Activated CD8-positive, alpha-beta memory T cell treated with anti-CD3 and anti-CD28 coated beads, Interleukin-2, amount 50 U/mL, for 24 hours (primary cell): ENCODE measurements around the gene DDHD1.

Experiments used
- DNase-seq: peaks from one replicate; pipeline ENCODE4 v3.0.0-alpha.2; 2020; ENCODE audit errors: extremely low read depth

The DDHD1 gene

DNA sequence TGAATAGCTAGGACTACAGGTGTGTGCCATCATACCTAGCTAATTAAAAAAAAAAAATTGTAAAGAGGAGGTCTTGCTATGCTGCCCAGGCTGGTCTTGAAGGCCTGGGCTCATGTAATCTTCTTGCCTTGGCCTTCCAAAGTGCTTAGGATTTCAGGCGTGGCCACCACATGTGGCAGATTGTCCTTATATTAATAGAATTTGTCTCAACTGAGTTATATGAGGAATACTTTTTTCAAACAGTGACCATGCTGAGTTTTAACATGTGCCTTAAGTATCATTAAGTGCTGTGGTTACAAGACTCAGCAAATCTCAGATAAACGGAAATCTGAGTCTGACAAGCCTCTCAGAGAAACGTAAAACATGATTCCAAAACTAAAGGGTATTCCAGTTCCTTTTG, 119.1 kb downstream of the DDHD1 start:
- DNase-seq = no peak

DNA sequence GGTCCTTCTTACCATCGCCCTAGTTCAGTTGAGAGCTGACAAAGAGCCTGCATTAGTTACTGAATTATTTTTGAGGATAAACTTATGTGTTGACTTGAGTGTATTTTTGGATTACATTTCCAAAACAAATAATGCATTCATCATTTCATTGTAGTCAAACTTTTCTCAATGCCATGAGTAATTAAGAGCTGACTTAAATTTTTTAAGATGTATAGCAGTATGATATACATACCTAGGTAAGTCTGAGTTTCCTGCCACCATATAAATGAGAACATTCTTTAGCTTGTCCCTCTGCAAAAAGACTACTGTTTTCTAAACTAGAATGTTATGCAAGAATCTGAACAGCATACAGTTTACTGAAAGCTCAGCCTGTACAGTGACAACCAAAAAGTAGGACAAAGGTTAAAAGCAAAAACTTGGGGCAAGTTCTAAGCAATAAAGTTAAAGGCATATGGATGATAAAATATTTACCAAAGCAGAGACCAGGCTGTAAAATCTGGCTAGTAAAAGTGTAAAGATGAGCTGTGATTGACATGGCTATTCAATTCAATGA, 120.2 kb downstream of the DDHD1 start:
- no peak for DNase-seq

DNA sequence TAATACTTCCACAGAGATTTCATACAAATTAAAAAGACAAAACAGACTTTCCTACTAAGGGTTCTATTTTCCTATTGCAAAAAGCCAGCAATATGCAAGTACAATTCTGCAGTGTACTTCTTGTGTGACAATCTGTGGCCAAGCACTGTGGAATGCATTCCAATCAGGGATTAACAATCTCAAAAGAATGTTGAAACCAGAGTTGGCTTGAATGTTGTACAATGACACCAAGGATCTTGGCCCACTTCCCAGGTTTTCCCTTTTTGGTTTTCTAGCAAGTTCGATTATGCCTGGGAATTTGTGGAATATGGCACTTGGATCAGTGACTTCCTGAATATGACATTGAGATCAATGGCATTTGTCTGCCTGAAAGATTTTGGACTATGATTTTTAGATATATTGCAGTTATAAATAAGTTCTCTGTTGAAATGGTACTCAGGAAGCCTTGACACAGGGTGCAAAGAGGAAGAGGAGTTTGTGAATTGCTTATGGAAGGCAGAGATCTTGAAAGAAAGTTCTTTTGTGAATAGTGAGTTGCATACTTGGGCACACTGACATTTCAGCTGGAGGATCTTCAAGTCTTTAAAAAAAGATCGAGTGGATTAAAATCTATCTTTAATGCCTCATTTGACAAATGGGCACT, 120.8 kb downstream of the DDHD1 start:
- no peak for DNase-seq

DNA sequence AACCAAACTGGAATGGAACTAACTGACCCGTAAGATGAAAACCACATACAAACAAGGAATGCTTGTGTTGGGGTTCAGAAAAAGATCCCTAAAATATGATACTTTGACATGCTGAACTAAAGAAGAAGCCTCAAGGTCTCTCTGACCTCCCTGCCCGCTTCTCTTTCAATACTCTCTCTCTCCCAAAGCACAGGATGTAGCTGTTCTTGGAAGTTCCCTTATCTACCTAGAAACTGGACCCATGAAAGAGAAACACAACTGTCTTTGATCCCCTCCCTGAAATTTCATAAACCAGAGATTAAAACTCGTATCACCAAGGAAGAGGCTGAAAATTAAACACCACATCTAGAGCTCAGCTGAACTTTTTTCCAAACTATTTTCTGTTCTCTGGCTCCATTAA, 125.6 kb downstream of the DDHD1 start:
- no peak for DNase-seq

DNA sequence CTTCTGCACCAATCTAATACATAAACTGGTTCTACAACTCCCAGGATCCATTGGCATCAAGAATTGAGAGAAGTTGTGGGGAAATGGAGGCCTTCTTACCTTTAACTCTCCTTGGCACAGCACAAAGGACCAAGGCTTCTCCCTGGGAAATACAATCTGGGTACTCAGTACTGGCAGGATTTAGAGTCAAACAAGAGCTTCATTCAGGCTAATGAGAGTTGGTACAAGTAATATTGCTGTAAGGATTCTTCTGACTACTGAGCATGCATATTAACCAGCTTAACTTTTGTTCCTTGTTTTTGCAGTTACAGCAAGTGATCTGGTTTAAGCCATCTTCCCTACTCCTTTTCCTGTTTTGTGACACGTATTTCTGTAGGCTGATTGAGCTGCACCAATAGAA, 126.1 kb downstream of the DDHD1 start:
- DNase-seq = no peak

DNA sequence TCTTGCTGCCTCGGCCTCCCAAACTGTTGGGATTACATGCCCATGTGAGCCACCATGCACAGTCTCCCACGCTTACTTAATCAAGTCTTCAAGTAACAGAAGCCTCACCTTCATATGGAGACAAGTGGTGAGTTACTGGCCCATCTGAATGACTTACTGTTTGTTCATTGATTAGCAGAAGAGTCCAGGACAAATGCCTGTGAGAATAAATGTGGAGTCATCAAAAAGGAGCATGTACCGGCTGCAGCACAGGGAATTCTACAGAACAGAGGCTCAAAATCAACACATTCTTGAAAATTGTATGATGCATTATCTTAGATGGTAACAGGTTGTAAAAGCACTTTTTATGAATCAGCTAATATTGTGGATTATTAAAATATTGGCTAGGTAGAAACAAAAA, 129.8 kb downstream of the DDHD1 start:
- DNase-seq = no peak

DNA sequence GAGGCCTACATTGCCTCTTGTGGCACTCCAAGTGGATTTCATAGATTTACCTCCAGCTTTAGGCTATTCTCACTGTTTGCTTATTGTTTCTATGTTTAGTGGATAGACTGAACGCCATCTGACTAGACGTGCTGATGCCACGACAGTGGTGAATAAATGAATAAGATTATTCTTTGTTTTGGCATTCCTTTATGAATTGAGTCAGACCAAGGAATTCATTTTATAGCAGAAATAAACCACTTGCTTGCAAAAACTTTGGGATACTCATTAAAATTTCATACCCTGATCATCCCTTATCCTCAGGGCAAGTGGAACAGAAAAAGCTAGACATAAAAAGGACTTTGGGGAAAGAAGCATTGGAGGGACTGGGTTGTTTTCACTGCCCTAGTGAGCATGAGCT, 130.5 kb downstream of the DDHD1 start:
- DNase-seq = no peak

DNA sequence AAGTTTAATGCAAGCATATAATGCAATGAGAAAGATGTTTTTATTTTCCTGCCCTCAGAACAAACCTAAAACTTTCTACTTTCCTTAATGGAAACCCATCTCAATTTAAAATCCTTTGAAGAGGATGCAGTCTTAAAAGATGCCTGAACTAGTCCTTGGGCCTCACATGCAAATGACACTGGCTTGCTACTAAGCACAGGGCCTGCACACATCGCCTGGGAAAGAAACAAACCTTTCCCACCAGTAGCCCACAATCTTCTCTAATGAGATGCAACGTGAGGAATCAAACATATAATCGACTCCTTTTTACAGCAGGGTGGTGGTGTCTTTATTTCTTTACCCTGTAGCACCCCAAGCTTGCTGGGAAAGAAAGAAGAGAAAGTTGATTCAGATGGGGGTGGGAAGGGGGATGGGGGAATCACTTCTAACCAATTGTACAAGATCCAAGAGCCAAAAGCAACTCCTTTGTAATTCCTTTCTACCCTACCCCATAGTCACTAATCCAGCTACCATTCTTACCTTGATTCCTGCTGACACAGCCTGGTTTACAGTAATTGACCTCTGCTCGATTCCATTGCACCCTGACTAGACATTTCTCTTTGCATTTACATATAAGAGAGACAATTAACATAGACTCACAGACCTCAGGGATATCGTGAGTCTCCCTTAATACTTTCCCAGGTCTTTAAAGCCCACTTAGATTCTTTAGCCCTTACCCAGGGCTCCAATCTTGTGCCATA, 132.8 kb downstream of the DDHD1 start:
- no peak for DNase-seq

DNA sequence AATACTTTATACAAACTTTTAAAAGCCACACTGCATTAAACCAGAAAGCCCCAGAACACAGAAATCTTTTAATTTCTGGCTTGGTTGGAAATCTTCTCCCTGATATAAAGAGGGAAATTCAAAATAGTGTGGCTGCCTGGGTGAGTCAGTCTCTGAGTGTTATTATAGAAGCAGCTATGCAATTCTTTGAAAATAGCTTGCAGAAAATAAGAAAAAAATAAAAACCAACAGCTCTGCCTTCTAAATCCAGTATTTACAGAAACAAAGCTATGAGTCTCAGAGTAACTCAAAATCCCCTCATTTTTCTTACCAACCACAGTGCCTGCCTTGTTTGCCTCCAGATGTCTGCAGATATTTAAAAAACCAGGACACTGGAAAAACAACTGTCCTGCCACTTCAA, 133.7 kb downstream of the DDHD1 start:
- DNase-seq = no peak

DNA sequence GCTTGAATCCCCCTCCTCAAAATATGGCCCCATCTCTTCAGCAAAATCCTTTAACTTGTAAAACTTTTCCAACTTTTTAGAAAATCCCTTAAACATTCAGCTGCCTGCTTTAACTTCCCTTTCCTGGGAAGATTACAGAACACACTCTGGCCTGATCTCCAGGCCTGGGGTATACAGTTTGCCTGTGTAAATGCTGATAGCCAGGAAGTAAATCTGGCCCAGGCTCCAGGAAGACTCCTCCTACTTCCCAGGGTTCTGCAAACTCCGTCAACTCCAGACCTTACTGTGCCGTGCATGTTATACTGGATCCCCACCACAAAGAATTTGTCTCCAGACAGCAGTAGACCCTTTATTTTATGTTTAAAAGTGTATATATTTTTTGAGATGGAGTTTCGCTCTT, 135.3 kb downstream of the DDHD1 start:
- DNase-seq = no peak

DNA sequence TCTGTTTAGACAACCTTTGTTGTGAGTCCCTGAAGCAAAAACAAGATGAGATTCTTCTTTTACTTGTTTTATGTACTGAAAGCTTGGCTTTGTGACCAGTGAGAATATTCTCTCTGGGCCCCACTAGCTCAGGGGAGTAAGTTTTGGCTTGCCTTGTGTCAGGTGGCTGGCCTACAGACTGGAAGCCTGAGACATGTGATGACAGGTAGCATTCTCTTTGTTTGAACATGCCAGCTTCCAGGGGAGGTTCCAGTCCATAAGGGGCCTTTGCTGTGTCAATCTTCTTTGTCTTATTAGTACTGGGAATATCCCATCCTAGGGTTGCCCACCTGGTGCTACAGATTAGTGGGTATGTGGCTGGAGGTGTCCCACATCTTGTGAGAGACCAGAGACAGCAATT, 136.2 kb downstream of the DDHD1 start:
- no peak for DNase-seq

DNA sequence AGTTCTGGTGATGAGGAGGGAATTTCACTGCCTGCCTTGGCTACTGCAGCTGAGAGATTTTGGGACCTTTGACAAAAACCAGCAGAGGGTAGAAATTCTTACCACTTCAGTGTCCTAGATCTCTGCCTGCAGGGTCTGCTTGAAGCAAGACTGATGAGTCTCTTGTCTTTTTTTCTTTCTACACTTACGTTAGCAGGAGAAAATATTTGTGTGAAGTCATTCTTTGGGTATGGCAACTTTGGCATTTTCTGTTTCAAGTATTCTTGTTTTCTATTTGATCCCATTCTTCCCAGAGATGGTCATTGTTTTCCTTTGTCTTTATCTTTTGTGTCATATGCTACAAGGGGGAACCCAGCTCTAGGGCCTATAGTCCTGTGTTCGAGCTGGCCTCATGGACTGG, 136.6 kb downstream of the DDHD1 start:
- no peak for DNase-seq

DNA sequence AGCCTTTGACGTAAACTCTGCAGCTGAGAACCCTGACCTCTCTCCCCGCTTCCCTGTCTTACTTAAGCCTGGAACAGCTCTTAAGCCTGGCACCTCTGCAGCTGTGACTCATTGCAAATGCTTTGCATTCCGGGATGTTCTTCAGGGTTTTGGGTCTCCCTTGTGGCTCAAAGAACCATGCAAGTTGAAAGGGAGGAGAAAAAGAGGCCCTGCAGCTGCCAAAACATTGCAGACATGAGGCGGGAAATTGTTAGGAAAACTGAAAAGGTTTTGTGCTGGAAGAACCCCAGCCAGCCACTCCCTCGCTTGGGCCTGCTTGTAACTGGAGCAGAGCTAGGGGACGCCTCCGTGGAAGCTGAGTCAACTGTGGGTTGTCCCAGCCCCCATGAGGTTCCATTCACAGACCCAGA, 142.1 kb downstream of the DDHD1 start:
- DNase-seq = no peak

DNA sequence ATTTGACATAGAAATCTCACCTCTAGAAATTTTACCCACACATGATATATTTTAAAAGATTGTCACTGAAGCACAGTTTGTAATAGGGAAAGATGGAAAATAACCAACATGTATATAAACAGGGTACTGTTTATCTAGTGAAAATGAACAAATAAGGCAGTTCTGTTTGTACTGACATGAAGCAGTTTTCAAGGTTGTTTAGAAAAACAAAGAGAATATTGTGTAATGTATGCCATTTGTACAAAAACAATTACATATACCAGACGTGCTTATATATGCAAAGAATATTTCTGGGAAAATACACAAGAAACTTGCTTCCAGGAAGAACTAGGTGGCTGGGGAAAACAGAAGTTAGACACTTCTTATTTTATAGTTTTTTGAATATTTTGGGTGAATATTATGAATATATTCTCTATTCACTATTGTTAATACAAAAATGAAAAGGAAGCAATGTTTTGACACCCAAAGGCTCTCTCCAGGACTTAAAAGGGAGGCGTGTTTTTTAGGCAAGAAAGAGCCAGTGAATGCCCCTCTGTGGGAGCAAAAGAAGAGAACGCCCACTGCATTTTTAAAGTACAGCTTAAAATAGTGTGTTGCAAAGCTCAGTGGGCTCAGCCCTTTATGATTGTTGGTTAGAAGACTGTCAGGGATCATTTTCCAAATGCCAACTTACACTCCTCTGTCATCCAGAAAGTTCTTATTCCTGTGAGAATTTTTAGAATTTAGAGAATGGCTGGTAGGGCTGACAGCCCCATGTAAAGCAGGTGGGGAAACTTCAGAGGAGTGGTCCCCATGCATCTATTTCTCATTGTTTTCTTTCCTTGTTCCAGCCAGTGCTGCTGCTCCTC, 142.7 kb downstream of the DDHD1 start:
- no peak for DNase-seq

DNA sequence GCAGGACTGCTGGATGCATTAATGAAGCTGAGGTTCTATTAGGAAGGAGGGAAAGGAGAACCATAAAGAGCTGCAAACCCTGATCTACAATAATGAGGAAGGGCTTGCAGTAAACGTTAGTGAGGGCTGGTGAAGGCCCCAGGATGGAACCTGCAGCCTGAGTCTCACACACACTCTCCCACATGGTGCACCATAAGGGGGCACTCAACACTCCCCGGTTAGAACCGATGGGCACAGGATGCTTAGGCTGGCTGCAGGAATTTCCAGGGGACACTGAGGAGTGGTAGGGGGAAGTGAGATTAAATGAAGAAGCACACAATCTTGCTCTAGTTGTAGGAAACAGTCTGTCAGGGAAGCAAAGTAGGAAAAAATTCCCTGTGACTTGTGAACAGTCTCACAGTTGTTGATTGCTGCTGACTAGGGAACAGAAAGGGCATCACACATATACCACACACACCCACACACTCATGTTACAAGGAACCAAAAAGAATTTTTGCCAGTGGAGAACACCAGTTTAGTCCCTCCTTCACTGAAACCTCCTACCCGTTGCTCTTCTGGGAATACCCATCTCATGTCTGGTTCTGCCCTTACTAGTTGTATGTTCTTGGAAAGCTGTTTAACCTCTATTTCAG, 146.1 kb downstream of the DDHD1 start:
- DNase-seq = no peak

DNA sequence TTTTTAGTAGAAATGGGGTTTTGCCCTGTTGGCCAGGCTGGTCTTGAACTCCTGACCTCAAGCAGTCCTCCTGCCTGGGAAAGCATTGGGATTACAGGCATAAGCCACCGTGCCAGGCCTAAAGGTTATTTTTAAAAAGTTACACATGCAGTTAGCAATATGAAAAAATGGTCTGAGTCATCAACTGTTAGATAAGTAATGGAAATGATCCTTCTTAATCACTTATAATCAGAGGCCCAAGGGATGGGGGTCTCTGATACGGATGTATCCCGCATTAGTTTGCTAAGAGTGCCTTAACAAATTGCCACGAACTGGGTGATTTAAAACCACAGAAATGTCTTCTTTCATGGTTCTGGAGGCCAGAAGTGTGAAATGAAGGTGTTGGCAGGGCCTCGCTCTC, 148.1 kb downstream of the DDHD1 start:
- no peak for DNase-seq

DNA sequence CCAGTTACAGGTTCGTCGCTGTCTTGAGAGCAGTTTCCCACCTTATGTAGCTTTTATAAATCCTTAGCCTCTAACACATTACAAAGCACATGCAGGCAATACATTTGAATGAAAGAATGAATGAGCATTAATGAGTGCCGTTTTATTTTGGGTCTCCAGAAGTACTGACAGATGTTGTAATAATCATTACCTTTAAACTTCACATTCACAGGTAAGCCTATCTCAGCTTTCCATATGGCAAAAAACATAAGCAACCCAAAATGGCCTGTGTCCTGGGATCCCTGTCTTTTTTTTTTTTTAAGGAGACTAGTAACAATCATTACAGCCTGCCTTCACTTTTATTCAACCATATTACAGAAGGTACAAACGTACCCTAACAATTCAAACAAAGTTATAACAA, 149.3 kb downstream of the DDHD1 start:
- no peak for DNase-seq

DNA sequence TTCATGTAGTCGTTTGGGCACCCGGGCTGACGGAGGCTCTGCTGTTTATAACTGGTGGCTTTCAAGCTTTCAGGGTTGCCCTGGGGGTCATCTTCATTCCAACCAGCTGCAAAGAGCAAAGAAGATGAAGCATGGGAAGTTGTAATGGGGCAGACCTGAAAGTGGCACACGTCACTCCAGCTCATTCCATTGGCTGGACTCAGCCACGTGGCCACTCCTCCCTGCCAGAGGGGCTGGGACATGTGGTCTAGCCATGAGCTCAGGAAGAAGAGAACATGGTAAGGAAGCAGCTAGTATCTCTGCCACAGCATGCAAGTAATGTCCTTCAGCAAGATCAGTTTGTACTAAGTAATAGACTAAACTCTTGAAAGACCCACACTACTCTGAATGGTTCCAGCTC, 150.5 kb downstream of the DDHD1 start:
- DNase-seq = no peak

DNA sequence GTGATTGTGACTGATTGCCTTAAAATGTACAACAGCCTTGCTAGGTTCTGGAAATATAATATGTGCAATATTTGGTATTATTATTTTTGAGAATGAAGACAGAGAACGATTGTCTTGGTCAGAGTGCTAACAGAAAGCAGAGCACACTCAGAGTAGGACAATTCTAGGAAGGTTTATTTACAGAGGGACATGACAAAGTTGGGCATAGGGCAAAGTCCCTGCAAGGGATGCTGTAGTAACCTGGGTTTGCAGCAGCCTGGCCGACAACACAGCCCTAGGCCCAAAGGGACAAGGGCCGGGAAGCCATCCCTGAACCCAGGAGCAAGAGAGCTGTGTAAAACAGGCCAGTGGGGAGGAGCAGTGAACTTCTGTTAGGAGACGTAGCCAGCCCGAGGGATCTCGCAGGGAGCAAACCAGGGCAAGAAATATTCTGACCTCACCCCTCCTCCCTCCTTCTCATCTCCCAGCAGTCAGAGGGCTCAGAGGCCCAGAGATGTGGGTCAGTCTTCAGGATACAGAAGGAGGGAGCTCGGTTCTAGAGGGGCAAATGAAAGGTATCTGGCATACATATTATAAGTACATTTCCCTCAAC, 151.2 kb downstream of the DDHD1 start:
- DNase-seq = no peak

DNA sequence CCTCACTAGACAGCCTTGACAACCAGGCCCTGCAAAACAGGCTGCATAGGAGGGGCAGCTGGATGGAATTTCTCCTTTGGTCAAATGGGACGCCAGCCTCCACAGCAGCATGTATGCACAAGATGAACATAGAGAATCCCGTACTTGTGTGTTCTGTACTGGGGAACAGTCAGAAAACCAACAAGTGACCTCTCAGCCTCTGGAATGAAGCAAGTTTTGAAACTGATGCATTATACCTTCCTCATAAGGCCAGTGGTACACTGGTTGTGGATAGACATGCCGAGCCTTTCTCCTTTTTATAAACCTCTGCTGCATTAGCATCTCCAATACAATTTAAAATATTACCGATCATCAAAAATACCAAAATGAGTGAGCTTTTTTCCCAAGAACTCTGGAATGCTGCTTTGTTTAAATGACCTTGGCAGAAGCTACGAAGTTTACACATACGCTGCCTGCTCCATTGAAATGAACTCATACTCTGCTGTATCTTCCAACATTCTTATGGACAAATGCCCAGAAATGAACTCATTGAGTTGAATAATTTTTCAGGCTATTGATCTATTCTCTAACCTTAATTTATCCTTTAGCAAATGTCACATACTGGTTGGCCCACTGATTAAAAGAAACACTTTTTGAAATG, 154.6 kb downstream of the DDHD1 start:
- DNase-seq = no peak

DNA sequence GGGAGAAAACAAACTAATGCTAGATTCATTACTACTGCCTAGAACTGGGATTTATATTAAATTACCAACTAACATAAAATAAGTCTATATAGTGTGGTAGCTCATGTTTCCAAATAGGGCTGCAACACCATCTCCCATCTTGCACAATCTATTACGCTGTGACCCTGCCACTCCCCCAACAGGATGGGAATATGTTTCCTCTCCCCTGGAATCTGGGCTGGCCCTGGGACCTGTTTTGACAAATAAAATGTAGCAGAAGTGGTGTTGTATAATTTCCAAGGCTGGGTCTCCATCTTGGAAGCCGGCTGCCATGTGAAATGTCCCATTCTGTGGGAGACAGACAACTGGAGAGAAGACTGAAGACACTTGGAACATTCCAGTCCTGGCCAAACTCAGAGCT, 156.6 kb downstream of the DDHD1 start:
- no peak for DNase-seq
